Right atrium auricular region (tissue), 2 donors: Measurements from ENCODE around the gene RNF141. TPM values are rescaled to one million over a fixed set of nuclear protein-coding genes. Genes with fewer than 3 reads are reported as not detected.

Experiments
- DNase-seq: peaks from one replicate; pipeline ENCODE4 v3.0.0-alpha.2; 2019; ENCODE audit warnings: low spot score
- H3K27ac ChIP-seq, 2 donors: fragments of 200-600 bp; sonication (generic); 1 replicate in 1 of 2; 2 replicates in 1 of 2; pipeline ENCODE4 v1.5.1; 2016 to 2019
- H3K27me3 ChIP-seq, 2 donors: fragments of 200-600 bp; sonication (generic); one replicate each; pipeline versions ENCODE4 v1.5.1 to v1.6.0; 2017 to 2019
- H3K36me3 ChIP-seq: fragments of 200-600 bp; sonication (generic); one replicate; pipeline ENCODE4 v1.5.1; 2016
- H3K4me1 ChIP-seq, 2 donors: fragments of 200-600 bp; sonication (generic); one replicate each; pipeline versions ENCODE4 v1.5.1 to v1.6.0; 2017 to 2019
- H3K4me3 ChIP-seq, 2 donors: fragments of 200-600 bp; sonication (generic); 1 replicate in 1 of 2; 2 replicates in 1 of 2; pipeline ENCODE4 v1.5.1; 2017 to 2019; ENCODE audit warnings: mild to moderate bottlenecking in 1 of 2, moderate library complexity in 1 of 2
- H3K9me3 ChIP-seq, 2 donors: fragments of 200-600 bp; sonication (generic); one replicate each; pipeline ENCODE4 v1.5.1; 2019
- total RNA-seq, 2 donors: library from RNA; depleted of rRNA; stranded (reverse); fragments of >200 nt; gene quantifications; one replicate each; pipeline ENCODE4 v1.1.0, GENCODE V29; 2016
- TF ChIP-seq, protein P1 (sequence below), 2 donors: fragments of 200-600 bp; sonication (generic); IDR thresholded peaks; one replicate each; pipeline ENCODE4 v1.5.1; 2019; ENCODE audit warnings: antibody characterized with exemption in 2 of 2

Gene RNF141
- total RNA-seq, 2 donors from 2014 or later = 22.9 to 29.8 TPM

DNA sequence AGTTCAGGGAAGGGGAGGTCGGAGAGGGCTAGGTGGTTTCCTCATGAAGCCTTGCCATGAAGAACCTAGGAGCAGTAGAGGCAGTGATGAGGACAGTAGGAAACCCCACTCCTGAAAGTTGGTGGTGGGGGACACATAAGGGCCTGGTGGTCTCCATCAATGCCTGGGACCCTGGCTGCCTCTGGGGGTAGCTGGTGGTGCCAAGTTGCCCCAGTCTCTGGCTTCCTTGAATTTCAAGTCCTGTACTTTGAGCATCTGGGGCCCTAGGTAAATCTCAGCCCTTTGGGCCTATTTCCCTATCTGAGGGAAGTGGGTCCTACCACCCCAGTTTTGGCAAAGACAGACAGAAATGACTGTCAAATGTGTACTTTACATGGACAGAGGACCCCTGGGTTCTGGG, 57.8 kb downstream of the RNF141 start:
- no peak for DNase-seq
- Histone ChIP-seq H3K4me3 (no peak overlapping the region), H3K9me3 (no peaks in the 10 kb centered on the region), H3K4me1 (peaks cover 0 to 6% of the 10 kb centered on the region in 2 donors), H3K36me3 (no peaks in the 10 kb centered on the region), H3K27ac (no peak overlapping the region), H3K27me3 (no peaks in the 10 kb centered on the region)
- TF ChIP-seq, protein P1, sequence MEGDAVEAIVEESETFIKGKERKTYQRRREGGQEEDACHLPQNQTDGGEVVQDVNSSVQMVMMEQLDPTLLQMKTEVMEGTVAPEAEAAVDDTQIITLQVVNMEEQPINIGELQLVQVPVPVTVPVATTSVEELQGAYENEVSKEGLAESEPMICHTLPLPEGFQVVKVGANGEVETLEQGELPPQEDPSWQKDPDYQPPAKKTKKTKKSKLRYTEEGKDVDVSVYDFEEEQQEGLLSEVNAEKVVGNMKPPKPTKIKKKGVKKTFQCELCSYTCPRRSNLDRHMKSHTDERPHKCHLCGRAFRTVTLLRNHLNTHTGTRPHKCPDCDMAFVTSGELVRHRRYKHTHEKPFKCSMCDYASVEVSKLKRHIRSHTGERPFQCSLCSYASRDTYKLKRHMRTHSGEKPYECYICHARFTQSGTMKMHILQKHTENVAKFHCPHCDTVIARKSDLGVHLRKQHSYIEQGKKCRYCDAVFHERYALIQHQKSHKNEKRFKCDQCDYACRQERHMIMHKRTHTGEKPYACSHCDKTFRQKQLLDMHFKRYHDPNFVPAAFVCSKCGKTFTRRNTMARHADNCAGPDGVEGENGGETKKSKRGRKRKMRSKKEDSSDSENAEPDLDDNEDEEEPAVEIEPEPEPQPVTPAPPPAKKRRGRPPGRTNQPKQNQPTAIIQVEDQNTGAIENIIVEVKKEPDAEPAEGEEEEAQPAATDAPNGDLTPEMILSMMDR (IDR thresholded peaks at IDR 0.05) = no peak

DNA sequence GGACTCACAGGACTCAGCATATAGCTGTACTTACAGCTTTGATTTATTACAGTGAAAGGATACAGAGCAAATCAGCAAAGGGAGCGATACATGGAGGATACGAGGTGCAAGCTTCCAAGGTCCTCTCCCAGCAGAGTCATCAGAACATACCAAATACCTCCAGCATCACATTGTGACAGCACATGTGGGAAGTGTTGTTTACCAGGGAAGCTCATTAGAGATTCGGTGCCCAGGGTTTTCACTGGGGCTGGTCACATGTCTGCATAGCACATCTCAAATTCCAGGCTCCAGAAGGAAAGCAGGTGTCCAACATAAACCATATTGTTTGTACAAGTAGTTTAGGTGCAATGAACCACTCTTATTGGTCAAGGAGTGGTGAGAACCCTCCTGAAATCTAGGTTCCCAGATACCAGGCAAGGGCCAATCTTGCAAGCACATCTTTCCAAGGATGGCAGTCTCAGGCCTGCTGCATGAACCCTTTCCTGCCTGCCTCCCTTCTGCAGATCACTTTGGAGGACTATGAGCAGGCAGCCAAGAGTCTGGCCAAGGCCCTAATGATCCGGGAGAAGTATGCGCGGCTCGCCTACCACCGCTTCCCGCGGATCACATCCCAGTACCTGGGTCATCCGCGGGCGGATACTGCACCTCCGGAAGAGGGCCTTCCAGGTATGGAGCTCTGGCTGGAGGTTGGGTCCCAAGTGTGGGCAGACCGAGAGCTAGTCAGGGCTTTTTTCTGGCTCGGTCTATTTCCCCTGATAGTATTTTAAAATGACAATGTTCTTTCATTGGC, 59.2 kb downstream of the RNF141 start:
- Histone ChIP-seq H3K27ac (no peak overlapping the region), H3K36me3 (no peaks in the 10 kb centered on the region), H3K9me3 (no peaks in the 10 kb centered on the region), H3K4me1 (peaks cover 0 to 6% of the 10 kb centered on the region in 2 donors), H3K4me3 (no peak overlapping the region), H3K27me3 (no peaks in the 10 kb centered on the region)
- TF ChIP-seq, protein P1 (IDR thresholded peaks at IDR 0.05) = no peak
- no peak for DNase-seq

DNA sequence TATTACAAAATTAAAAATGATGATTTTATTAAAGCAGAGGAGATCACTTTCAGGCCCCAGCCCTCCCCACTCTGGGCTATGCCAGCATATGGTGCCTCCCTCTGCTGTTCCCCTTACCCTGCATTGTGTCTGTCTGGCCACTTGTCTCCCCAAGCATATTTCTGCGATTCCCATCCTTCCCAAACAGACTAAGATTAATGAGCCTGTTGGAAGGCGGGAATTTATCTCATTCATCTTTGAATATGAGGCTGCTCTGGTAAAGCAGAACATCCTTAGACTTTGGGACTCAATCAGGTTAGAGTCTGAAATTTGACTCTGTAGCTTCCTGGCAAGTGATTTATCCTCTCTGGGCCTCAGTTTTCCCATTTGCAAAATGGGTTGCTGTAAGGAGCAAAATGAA, 60.2 kb downstream of the RNF141 start:
- no peaks in the 10 kb centered on the region for H3K36me3 ChIP-seq
- peaks cover 0 to 6% of the 10 kb centered on the region in 2 donors for H3K4me1 ChIP-seq
- no peaks in the 10 kb centered on the region for H3K9me3 ChIP-seq
- no peak for DNase-seq
- H3K27ac ChIP-seq = no peak overlapping the region
- no peak overlapping the region for H3K4me3 ChIP-seq
- H3K27me3 ChIP-seq = no peaks in the 10 kb centered on the region
- TF ChIP-seq, protein P1 (IDR thresholded peaks at IDR 0.05) = no peak

DNA sequence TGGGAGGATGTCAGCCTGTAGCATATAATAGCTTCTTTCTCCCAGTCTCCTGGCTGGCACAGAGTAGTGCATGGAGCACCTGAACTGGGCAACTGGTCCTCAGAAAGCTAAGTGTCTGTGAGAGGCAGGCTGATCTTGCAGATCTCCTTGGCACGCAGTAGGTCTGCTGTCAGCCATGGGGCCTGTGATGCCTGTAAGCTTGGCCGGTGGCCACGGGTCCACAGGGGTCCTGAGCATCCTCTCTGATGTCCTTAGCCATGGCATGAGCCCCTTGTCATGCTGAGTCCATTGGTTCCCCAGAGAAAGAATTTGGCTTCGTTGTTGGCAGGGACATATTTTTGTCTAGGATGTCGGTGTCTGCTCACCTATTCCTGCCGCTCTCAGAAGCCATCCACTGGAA, 61.0 kb downstream of the RNF141 start:
- TF ChIP-seq, protein P1 (IDR thresholded peaks at IDR 0.05) = no peak
- Histone ChIP-seq H3K9me3 (no peaks in the 10 kb centered on the region), H3K27me3 (no peaks in the 10 kb centered on the region), H3K27ac (no peak overlapping the region), H3K36me3 (no peaks in the 10 kb centered on the region), H3K4me3 (no peak overlapping the region), H3K4me1 (peaks cover 0 to 6% of the 10 kb centered on the region in 2 donors)
- no peak for DNase-seq

DNA sequence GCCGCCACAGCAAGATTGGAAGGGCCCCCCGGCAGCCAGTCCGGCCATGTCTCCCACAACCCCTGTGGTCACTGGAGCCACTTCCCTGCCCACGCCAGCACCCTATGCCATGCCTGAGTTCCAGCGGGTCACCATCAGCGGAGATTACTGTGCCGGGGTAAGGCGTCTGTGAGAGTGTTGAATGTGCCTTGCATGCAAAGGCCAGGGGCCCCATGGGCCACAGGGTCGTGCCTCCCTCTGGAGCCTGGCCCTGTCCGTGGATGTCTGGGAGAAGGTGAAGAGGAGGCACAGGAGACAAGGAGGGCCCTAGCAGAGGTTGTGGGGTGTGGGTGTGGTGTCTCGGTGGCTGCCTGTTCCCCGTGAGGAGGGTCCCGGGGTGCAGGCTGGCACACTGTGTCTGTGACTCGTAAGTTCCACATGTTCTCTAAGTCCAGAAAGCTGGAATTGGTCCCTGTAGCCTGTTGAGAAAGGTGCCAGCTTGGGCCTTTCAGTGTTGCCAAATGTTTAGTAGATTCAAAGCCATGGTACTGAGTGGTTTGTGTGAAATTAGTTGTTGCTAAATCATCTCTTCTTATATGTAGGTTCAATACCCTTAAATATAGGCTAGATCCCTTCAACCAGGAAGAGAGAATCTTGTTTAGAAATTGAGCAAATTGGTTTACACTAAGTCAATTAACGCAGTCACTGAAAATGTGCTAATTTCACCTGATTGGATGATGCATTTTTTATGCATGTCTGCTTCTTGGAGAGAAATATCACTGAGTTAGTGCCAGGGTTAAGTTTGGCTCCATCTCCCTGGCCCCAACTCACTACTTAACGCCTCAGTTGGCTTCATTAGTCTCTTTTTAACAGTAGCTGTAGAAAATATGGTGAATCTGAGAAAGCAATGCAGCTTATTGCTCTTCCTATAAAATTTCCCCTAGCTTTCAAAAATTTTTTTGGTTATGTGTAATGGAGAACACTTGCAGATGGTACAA, 62.1 kb downstream of the RNF141 start:
- peaks cover 0 to 6% of the 10 kb centered on the region in 2 donors for H3K4me1 ChIP-seq
- H3K9me3 ChIP-seq = no peaks in the 10 kb centered on the region
- DNase-seq = no peak
- H3K4me3 ChIP-seq = no peak overlapping the region
- TF ChIP-seq, protein P1 (IDR thresholded peaks at IDR 0.05) = no peak
- no peaks in the 10 kb centered on the region for H3K36me3 ChIP-seq
- H3K27me3 ChIP-seq = no peaks in the 10 kb centered on the region
- H3K27ac ChIP-seq = no peak overlapping the region
